Ishikawa (cell line): Measurements from ENCODE around the gene RAB31.

ENCODE experiments used
- CEBPB ChIP-seq: IDR thresholded peaks from 2 replicates; pipeline ENCODE4 v1.6.1; 2012
- CREB1 ChIP-seq: IDR thresholded peaks from 2 replicates; pipeline ENCODE4 v1.6.1; 2012; ENCODE audit warnings: low read depth
- EGR1 ChIP-seq: IDR thresholded peaks from 2 replicates; pipeline ENCODE4 v1.6.1; 2012
- EP300 ChIP-seq: IDR thresholded peaks from 2 replicates; pipeline ENCODE4 v1.6.1; 2012; ENCODE audit warnings: borderline replicate concordance
- FOXM1 ChIP-seq: IDR thresholded peaks from 2 replicates; pipeline ENCODE4 v1.6.1; 2012; ENCODE audit warnings: low read depth, borderline replicate concordance
- MAX ChIP-seq: IDR thresholded peaks from 2 replicates; pipeline ENCODE4 v1.6.1; 2012
- NFIC ChIP-seq: IDR thresholded peaks from 2 replicates; pipeline ENCODE4 v1.6.1; 2012
- RAD21 ChIP-seq: IDR thresholded peaks from 2 replicates; pipeline ENCODE4 v1.6.1; 2012; ENCODE audit warnings: low read depth
- REST ChIP-seq: IDR thresholded peaks from 2 replicates; pipeline ENCODE4 v1.6.1; 2012; ENCODE audit warnings: low read depth, mild to moderate bottlenecking
- TAF1 ChIP-seq: IDR thresholded peaks from 2 replicates; pipeline ENCODE4 v1.6.1; 2012; ENCODE audit warnings: low read depth, mild to moderate bottlenecking
- TCF12 ChIP-seq: IDR thresholded peaks from 2 replicates; pipeline ENCODE4 v1.6.1; 2012; ENCODE audit warnings: low read depth
- TEAD4 ChIP-seq: IDR thresholded peaks from 2 replicates; pipeline ENCODE4 v1.6.1; 2012
- USF1 ChIP-seq: IDR thresholded peaks from 2 replicates; pipeline ENCODE4 v1.6.1; 2012
- YY1 ChIP-seq: IDR thresholded peaks from 2 replicates; pipeline ENCODE4 v1.6.1; 2012; ENCODE audit warnings: low read depth
- ZBTB7A ChIP-seq: IDR thresholded peaks from 2 replicates; pipeline ENCODE4 v1.6.1; 2012; ENCODE audit warnings: low read depth

Gene RAB31

GRCh38 chr18:9696112-9696511, 12.0 kb upstream of the RAB31 start:
- TF ChIP-seq NFIC (no peak), MAX (no peak), ZBTB7A (no peak), FOXM1 (no peak), USF1 (no peak), REST (no peak), RAD21 (no peak), TAF1 (no peak)

- TF ChIP-seq FOXM1 = no peak
- no peak for TF ChIP-seq MAX
- TF ChIP-seq EP300 = no peak
- TF ChIP-seq USF1 = no peak
- no peak for TF ChIP-seq REST
- no peak for TF ChIP-seq ZBTB7A
- no peak for TF ChIP-seq CREB1
Observed at GRCh38 chr18:9696701-9697100, 11.4 kb upstream of the RAB31 start.

GRCh38 chr18:9697121-9697520, 11.0 kb upstream of the RAB31 start:
- no peak for TF ChIP-seq TAF1
- TF ChIP-seq REST = no peak
- no peak for TF ChIP-seq EGR1
- TF ChIP-seq FOXM1 = no peak
- no peak for TF ChIP-seq CEBPB

GRCh38 chr18:9698497-9698896, 9.6 kb upstream of the RAB31 start:
- TF ChIP-seq TAF1 (no peak), YY1 (no peak), CEBPB (no peak), TEAD4 (no peak), REST (no peak), RAD21 (no peak), ZBTB7A (no peak), EGR1 (no peak), TCF12 (no peak), FOXM1 (no peak), MAX (no peak), CREB1 (no peak), NFIC (no peak), USF1 (no peak), EP300 (no peak)
